Stimulated activated CD4-positive, alpha-beta T cell treated with anti-CD3 and anti-CD28 coated beads, Interleukin-1b, Interleukin-23, amount 100 ng/mL, for 1 hour (primary cell): ENCODE measurements around the gene CHCHD6.

Experiments
- DNase-seq, 2 donors: peaks; one replicate each; pipeline ENCODE4 v3.0.0-alpha.2; 2020; ENCODE audit warnings: low read depth in 2 of 2

Gene CHCHD6

DNA sequence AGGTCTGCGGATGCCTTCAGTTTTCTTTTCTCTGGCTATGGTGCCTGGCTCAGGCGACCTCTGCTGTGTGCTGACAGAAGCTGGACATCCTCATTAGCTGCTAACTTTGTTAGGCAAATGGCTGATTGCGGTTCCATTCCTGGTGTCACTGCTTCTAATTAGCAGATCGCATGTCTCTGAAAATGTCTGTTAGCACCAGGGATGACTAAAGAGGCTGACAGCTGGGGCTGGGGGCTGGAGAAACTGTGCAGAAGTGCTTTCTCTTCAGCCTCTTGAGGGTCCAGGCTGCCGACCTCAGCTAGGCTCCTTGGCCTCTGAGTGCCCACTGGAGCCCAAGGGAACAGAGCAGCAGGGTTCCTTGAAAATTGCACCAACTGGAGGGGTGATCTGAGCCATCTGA lies 39.3 kb downstream of the CHCHD6 start:
- no peak for DNase-seq

DNA sequence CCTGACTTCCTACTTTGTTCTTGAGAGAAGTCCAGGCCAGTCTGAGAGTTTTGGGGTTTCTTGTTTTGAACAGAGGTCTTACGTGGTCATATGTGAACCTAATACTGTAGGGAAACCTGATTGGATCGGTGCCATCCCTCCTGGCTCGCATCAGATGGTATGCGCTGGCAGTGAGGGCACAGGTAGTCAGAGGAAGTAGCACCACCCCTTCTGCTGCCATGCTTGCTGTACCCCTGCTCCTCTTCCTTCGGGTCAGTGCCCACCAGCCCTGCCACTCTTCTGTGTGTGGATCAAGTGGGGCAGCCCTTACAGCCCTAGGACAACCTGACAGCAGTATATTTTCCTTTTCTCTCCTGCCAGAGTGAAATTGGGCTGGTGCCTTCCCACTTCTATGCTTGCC lies 39.7 kb downstream of the CHCHD6 start:
- no peak for DNase-seq

DNA sequence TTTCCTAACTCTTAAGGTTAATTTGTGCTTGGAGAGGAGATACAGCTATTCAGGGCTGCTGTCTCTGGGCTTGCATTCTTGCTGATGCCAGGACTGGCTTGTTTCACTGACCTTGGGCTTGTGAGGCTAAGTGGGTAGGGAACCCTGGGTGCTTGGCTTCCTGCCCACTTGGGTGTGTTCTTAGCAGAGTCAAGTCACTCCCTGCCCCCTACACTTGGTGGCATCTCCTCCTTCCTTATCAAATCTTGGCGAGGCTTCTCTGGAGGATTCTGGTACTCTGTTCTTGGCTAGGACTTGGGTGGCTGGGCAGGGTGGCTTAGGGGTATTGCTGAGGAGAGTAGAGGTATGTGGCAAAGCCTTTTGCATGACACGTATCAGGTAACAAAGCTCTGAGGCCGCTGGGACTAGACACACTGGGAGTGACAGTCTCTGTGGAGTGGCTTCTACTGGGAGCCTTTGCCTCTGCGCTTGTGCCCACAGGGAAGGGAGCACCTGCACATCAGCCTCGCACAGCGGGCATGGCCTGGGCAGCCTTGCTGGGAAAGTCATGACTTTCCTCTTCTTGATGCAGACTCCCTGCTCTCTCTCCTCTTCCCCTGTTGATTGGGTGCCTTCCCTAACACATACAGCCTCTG lies 41.8 kb downstream of the CHCHD6 start:
- DNase-seq: no peak

DNA sequence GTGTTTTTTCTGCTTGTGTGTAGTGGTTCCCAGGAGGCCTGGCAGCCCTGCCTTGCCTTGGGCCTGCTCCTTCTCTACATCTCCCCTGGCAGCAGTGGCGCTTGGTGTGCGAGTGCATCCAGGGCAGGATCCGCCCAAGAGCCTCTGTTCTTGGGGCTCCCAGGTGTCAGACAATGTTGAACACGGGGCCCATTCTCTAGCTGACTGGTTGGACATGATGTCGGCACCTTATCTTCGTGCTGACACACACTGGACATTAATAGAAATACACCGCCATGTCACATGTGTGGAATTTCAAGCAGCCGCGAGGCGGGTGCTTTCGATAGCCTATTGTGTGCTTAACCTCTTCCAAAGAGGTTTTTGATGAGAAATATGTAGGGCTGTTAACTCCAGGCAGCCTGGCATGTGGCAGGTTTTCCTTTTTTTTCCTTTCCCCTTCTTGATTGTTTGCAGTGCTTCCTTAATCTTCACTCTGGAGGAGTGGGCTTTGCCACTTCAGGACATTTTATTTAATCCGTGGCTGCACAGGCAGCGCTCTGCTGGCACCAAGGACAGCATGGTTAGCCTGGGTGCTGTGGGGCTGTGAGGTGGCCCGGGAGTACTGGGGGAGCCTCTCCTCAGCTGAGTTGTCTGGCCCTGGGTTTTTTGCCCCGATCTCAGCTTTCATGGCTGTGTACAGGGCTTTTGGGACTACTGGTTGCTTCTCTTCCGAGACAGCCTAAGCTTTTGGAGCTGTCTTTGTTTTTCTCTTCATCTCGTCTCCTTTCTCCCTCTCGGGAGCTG lies 42.5 kb downstream of the CHCHD6 start:
- no peak for DNase-seq

DNA sequence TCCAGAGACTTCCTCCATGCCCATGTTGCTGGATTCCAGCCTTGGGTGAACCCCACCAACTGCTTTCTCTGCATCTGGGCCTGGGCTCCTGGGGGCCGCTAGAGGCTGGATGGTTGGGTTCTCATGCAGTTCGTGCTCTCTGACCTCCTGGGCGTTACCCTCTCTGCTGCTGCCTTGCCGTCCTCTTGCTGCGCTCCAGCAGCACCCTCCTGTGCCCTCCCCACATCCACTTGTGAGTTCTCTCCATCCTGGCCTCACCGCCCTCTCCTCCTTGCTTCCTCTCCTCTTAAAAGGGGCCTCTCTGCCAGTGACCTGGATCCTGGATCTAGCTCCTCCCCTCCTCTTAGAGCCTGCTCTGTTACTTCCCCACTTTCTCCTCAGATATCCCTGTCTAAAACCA lies 43.7 kb downstream of the CHCHD6 start:
- no peak for DNase-seq

DNA sequence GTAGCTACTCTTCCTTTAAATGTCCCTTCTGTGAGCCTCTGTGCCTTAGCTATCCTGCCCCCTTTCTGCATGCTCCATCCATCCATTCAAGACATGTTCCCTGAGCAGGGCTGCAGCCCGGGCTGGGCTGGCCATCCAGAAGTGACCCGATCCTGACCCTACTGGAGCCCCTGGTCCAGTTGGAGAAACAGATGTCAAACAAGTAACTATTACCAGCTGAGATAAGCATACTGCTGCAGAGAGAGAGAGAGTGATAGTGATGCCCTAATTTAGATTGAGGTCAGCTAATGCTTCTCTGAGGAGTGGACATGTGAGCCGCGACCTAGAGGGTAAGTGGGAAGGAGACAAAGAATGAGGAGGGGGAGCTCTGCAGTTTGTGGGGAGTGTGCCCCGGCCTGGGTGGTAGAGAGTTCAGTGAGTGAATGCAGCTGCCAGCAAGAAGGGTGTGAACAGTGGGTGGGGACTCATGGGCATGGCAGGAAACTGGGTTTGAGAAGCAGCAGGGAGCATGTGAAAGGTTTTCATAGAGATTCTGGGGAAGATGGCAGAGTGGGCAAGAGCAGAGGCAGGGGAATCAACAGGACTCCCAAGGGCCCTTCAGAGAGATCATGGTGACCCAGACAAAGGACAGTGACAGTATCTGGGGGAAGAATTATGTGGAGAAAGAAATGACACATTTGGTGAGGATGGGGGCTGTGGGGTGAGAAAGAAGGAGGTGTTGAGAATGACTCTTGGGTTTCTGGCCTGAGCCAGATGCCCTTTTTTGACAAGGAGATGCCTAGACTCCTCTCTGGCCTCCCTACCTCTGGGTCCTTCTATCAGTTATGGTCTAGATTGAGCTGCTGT lies 44.9 kb downstream of the CHCHD6 start:
- DNase-seq: no peak

DNA sequence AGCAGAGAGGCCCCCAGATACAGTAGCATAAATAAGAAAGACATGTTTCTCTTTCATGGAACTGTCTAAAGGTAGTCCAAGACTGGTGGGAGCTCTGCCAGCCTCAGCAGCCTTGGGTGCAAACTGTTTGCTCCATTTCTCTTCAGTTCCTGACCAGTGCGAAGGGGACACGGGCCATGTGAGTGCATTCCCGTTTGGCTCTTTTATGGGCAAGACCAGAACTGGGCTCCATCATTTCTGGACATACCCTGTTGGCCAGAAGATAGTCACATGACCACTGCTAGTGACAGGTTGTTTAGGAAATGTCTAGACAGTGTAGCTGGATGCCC lies 45.5 kb downstream of the CHCHD6 start:
- DNase-seq: no peak

DNA sequence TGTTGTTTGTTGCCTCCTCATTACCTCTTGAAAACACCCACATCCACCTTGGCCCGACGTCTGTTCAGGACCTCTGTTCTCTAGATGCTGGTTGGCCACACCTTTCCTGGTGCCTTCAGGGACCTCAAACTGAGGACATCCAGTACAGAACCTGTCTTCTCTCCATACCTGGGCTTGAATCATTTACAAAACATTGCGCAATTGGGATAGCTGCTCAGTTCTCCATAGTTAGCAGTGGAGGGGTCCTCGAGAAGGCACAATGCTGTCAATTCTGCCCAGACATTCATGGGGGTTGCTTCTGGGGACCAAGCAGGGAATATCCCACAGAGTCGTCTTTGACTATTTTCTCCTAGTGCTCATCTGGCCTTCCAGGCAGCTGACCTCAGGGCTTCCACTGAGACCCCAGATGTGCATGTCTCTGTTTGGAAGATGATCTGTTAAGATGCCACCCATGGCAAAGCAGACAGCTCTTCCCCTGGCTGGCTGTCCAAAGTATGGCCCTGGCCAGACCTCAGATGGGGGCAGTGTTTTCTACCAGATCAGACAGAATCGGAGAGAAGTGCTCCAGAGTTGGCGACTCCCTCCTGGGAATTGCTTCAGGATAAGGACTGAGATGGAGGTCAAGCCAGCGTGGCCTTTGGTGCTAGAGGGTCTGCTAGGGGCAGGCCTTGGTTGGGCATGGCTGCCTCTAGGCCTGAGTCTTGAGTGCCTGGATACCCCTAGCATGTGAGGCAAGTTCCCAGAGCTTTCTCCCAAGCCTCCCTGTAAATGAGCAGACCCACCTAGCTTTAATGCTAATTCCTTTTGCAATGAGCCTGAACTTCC lies 46.1 kb downstream of the CHCHD6 start:
- DNase-seq: no peak

DNA sequence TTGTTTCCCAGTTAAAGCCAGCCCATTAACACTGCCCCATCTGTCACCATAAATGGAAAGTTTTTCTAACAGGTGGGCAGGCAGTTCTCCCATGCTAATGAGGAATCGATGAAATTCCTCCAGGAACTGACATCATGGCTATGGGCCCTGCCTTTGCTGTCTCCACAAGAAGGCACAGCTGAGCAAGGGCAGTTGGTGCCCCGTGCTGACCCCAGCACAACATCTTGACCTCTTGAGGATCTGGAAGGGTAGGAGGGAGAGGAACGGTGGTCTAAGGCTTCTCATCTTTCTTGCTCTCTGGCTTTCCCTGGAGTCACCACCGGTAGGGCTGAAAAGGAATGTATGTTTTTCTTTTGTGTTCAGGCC lies 46.7 kb downstream of the CHCHD6 start:
- no peak for DNase-seq

DNA sequence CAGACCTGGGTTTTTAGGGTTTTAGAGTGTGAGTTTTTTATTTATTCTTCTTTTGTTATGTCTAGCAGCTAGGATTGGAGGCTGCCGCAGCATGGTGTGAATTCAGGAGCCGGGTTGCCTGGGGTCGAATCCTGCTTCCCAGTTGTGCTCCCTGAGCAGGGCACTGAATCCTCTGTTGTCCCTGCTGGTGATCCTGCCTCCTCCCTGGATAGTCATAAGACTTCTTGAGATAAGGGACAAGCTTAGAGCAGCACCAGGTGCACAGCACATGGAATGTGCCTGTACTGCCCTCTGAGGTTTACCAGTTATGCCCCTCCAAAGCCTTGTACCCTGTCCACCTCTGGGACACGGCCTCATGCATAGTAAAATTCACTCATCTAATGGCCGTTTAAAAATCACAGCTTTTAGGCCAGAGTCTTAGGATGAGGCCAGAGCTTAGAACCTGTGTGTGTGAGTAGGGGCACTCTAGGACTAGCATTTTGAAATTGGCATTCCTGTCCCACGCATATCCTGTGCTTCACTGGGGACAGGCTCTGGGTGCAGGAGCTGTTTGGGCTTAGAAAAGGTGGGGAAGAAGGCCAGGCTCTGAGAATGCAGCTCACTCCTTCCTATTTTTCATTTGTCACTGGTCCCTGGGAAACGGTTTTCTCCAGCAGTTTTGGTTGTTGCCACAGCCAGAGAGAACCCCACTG lies 47.7 kb downstream of the CHCHD6 start:
- no peak for DNase-seq

DNA sequence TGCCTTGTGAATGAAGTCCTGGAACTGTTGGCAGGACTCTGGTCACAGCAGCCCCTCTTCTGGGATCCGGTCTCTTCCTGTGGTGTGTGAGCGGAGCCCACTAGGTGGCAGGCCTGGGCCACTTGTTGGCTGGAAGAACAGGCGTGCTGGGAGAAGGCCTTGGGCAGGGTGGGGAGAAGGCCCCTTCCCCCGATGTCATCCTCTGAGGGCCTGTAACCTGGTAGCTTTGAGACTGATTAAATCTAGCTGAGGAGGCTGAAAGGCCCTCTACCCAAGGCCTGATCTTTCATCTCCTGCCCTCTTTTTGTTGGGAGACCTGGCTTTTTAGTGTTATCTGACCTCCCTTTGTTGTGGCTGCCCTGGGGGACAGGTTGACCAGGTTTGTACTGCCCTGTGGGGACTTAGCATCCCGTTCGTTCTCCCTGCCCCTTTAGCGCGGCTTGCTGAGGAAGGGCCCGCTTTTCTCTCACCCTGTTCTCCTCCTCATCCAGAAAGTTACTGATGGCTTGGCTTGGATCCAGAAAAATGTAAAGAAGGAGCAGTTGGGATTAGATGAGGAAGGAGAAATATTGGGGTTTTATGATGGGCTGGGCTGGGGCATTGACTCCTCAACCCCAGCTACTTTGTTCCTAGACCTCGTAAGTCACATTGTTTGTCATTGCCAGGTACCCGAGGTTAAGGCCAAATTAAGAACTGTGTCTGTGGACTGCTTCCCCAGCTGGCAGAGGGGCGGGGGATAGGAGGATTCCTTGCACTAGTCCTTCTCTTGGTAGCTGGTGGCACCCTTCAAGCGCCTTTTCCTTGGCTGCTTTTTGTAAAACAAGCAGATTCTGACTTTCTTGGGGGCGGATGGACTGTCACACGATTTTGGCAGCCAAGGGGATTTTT lies 48.5 kb downstream of the CHCHD6 start:
- DNase-seq: peak in 1 of 2 donors; percentile 8

DNA sequence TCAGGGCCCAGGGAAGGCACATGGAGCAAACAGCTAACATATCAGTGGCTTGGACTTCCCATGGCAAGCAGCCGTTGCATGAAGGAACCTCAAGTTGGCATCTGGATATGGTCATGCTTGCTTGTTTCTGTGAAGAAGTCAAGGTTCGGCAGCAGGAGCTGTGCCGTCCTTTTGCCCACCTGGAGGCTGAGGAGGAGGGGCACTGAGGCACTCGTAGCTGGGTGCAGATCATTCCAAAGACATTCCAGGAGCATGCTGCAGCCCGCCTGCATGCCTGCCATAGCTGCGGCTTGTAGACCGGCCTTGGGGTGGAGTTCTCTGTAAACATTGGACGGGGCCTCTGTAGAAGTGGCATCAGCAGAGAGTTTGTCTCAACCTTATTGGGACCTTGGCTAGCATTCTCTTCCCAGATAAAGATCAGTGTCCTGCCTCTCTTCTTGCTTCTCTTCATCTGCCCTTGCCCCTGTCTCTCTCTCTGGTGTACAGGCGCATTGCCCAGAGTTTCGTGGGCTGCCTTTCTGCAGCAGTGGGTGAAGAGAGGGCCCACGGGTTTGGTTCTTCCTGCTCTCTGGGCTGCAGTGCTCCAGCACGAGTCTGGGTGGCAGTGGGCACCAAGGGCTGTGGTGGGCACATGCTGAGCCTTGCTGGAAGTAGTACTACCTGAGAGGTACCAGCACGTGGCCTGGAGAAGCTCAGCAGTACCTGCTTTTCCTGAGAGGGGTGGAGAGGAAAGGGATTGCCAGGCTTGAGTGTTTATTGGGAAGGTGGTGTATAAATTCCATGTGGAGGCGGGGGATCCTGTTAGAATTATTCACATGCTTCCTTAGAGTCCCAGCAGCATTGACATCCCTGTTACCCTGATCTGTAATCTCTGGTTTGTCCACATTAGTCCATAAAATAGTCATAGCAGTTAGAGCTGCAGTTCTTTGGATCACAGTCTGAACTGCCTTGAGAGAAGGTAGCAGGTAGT lies 49.4 kb downstream of the CHCHD6 start:
- DNase-seq: no peak

DNA sequence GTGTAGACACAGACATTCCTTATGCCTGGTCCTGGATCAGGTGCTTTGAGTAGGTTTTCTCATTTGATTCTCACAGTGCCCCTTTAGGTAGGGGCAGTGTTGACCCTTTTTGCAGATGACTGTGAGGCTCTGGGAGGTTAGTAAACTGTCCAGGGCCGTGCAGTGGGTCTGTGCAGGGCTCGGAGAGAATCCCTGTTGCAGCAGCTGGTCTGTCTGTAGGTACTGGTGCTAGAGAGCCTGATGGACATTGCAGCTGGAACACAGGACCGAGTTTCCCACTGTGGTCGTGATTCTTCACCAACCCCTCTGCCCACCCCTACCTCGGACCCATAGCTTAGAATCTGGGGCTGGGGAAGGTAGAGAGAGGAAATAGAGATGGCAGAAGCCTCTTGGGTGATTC lies 51.8 kb downstream of the CHCHD6 start:
- no peak for DNase-seq

DNA sequence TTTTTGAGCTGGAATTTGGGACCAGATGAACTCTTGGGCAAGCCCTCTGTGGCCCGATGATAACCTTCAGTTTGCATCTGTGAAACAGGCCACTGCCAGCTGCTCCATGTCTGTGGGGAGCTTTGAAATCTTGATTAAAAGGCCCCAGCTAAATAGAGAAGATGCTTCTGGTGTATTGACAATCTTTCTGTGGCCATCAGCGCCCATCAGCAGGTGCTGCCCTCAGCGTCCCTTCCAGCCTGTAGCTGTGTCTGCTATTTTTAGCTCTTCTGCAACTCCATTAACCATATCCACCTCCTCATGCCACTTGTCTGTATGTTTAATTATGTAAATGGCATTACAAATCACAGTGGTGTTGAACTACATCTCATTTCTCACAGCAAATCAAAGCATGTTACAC lies 54.0 kb downstream of the CHCHD6 start:
- no peak for DNase-seq

DNA sequence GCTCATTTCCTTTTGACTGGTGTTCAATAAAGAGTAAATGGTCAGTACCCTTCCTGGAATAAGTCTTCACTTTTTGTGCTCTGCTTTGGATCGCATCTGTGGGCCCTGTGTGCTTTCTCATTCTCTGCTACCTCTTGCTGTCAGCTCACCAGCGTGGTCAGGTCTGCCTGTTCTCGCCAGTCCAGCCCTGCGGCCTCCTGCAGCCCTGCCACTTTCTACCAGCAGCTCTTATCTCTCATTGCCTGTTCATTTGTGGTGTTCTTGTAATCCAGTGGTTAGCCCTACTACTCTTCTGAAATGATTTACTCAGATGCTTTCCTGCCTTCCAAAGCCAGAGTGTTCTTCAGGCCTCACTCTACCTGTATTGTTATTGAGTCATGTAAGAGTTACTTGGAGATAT lies 54.8 kb downstream of the CHCHD6 start:
- DNase-seq: no peak

DNA sequence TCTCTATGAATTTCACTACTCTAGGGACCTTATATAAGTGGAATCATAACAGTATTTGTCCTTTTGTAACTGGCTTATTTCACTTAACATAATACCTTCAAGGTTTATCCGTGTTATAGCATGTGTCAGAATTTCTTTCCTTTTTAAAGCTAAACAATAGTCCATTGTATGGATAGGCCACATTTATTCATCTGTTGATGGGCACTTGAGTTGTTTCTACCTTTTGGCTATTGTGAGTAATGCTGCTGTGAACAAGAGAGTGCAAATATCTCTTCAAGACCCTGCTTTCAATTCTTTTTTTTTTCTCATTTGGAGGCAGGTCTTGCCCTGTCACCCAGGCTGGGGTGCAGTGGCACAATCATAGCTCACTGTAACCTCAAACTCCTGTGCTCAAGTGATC lies 56.5 kb downstream of the CHCHD6 start:
- DNase-seq: no peak

DNA sequence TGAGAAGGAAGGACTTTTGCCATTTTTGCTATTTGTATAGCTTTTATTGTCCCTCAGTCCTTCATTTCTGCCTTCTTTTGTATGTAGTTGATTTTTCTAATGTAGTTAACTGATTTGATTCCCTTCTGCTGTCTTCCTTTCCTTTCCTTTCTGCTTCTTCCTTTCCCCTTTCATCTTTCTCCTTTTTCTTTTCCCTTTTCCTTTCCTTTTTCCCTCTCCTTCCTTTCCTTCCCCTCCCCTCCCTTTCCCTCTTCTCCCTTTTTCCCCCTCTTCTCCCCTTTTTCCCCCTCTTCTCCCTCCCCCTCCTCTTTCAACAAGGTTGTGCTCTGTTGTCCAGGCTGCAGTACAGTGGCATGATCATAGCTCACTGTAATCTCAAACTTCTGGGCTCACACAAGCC lies 59.0 kb downstream of the CHCHD6 start:
- no peak for DNase-seq

DNA sequence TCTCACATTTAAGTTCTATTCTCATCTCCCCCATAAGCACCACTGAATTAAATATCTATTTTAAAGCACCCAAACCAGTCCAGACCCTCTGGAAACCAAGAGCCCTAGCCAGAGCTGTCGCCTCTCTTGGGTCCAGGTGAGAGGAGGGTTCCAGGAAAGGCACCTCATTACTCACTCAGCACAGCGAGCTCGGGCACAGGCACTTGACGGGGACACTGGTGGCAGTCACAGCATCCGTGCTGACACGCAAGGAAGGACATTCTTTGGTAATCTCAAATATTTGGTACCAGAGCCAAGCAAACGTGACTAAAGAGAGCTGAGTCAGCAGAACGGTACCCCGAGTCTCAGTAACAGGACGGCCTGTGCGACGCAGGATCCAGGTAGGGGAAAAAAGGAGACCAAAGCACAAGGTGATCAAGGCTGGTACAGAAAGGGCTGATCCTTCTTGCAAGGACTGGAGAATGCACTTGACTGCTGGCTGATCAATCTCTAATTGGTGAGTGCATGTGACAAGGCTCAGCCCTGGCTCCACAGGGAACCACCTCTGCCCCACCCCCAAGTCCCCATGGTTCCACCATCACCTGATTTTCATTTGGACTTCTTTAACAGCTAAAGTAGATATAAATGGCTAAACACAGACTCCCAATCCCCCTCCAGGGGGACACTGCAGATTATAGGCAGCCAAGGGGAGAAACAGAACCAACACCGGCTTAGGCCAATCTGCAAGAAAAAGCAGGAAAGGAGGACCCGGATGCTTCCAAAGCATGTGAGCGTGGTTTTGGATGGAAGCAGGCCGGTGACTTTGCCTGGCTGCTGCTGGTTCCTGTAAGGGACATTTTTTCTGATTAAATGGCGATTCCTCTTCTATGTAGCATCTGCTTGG lies 61.4 kb downstream of the CHCHD6 start:
- DNase-seq: no peak
